Measurements from ENCODE around the gene DGKI.

DNA sequence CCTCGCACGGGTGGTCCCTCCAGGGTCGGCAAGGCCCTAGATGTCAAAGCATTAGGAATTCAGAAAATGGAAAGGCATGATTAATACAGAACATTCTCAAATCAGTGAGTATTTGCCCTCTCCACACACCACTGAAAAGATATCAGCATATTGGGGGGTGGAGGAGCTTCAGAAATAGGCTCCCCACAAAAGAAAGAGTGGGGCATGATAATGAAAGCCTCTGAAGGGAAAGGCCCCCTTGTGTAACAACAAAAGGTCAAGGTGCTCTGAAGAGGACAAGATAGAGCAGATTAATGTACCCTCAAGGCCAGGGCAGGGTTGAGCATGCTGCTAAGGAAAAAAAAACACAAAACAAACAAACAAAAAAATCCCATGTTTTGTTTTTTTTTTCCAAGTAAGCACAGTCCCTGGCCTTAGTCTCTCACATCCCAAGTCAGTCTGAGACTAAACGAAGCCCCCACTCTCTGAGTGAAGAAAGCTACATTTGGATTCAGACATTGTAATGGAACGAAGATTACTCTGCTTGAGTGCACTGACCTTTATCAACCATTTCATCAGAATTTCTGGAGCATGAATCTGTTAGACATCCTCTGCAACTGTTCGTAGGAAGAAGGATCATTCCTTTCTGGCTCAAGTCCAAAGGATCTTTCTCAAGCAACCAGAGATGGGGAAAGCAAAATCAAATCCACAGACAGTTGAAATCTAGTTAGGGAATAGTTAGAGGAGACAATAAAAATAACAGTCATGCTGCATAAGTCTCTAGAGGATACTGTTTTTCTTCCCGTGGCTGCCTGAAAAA, 27.4 kb upstream of the DGKI start:
- TF ChIP-seq, protein P1, sequence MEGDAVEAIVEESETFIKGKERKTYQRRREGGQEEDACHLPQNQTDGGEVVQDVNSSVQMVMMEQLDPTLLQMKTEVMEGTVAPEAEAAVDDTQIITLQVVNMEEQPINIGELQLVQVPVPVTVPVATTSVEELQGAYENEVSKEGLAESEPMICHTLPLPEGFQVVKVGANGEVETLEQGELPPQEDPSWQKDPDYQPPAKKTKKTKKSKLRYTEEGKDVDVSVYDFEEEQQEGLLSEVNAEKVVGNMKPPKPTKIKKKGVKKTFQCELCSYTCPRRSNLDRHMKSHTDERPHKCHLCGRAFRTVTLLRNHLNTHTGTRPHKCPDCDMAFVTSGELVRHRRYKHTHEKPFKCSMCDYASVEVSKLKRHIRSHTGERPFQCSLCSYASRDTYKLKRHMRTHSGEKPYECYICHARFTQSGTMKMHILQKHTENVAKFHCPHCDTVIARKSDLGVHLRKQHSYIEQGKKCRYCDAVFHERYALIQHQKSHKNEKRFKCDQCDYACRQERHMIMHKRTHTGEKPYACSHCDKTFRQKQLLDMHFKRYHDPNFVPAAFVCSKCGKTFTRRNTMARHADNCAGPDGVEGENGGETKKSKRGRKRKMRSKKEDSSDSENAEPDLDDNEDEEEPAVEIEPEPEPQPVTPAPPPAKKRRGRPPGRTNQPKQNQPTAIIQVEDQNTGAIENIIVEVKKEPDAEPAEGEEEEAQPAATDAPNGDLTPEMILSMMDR (tag by site-specific recombination; IDR thresholded peaks at IDR 0.05) = no peak
- TF ChIP-seq OVOL3 (tag by site-specific recombination; IDR thresholded peaks at IDR 0.05) (no peak), KLF9 (tag by site-specific recombination; IDR thresholded peaks at IDR 0.05; ENCODE audit: low read depth) (no peak), YY1 (tag by site-specific recombination; IDR thresholded peaks at IDR 0.05) (no peak), GFI1B (tag by site-specific recombination; IDR thresholded peaks at IDR 0.05) (no peak)
